Calu3 (cell line): Measurements from ENCODE around the gene STX4. TPM values are rescaled to one million over a fixed set of nuclear protein-coding genes. Genes with fewer than 3 reads are reported as not detected.

ENCODE experiments used
- BruUV-seq: library from RNA; stranded (reverse); fragments of 400-500 nt; replicated peaks from 2 replicates; lab custom pipeline; 2021; lab: Mats Ljungman, UMichigan
- CTCF ChIA-PET: fragments of 300-600 bp; sonication (Branson Sonifier 250); formaldehyde crosslinking; loops from one replicate; lab custom pipeline; 2022; ENCODE audit warnings: antibody characterized with exemption; lab: Charles Lee
- DNase-seq: peaks from one replicate; pipeline ENCODE4 v3.0.0; 2022
- H3K27ac Mint-ChIP-seq: one replicate; pipeline ENCODE4 v1.8.0; 2022; ENCODE audit warnings: mixed read lengths; ENCODE audit not compliant: unreplicated experiment
- H3K27me3 Mint-ChIP-seq: one replicate; pipeline ENCODE4 v1.8.0; 2022; ENCODE audit warnings: mixed read lengths; ENCODE audit not compliant: unreplicated experiment
- H3K36me3 Mint-ChIP-seq: one replicate; pipeline ENCODE4 v1.8.0; 2022; ENCODE audit warnings: mild to moderate bottlenecking, moderate library complexity, mixed read lengths; ENCODE audit not compliant: insufficient read depth, unreplicated experiment
- H3K4me1 Mint-ChIP-seq: one replicate; pipeline ENCODE4 v1.8.0; 2022; ENCODE audit warnings: mild to moderate bottlenecking, low read depth, mixed read lengths; ENCODE audit not compliant: unreplicated experiment
- H3K4me3 Mint-ChIP-seq: one replicate; pipeline ENCODE4 v1.8.0; 2022; ENCODE audit warnings: mild to moderate bottlenecking, low read depth, moderate library complexity, mixed read lengths; ENCODE audit not compliant: unreplicated experiment
- H3K9me3 Mint-ChIP-seq: one replicate; pipeline ENCODE4 v1.8.0; 2022; ENCODE audit warnings: low read depth, mixed read lengths; ENCODE audit not compliant: unreplicated experiment
- CTCF ChIP-seq: fragments of 200-600 bp; IDR thresholded peaks from one replicate; pipeline ENCODE4 v1.8.0; 2022; ENCODE audit warnings: antibody characterized with exemption; ENCODE audit not compliant: unreplicated experiment
- intact Hi-C: fragments of 100-400 bp; cut with micrococcal nuclease; formaldehyde crosslinking; loops from one replicate; pipeline ENCODE4 v1.10.0; 2022; ENCODE audit not compliant: unreplicated experiment
- total RNA-seq: library from RNA; stranded (reverse); gene quantifications from 2 replicates; pipeline ENCODE4 v1.2.3, GENCODE V29; 2022

Gene STX4
- total RNA-seq, 1 experiment from 2014 or later, result 100 TPM

GRCh38 chr16:31004658-31005057, 28.7 kb upstream of the STX4 start:
- DNase-seq, result no peak
- BruUV-seq, result no TSS peak
- CTCF ChIA-PET, result interaction anchor here (0.6 kb wide), 1 partner anchor 856 kb away, joined by 3 read pairs; no protein-coding TSS in a partner anchor
- Mint-ChIP-seq H3K9me3 (no peaks in the 10 kb centered on the region), H3K4me3 (no peak overlapping the region), H3K4me1 (peaks cover 13% of the 10 kb centered on the region), H3K36me3 (peaks cover 4% of the 10 kb centered on the region), H3K27ac (no peak overlapping the region), H3K27me3 (peaks cover 87% of the 10 kb centered on the region)
- intact Hi-C loops, result no loop called here
- TF ChIP-seq CTCF, result no peak

GRCh38 chr16:31005350-31006085, 27.8 kb upstream of the STX4 start:
- H3K27me3 Mint-ChIP-seq, result peaks cover 96% of the 10 kb centered on the region
- CTCF ChIA-PET, result interaction anchor here (0.6 kb wide), 1 partner anchor 857 kb away, joined by 3 read pairs; no protein-coding TSS in a partner anchor
- no peak overlapping the region for H3K4me3 Mint-ChIP-seq
- intact Hi-C loops, result no loop called here
- peaks cover 4% of the 10 kb centered on the region for H3K36me3 Mint-ChIP-seq
- peaks cover 13% of the 10 kb centered on the region for H3K4me1 Mint-ChIP-seq
- BruUV-seq, result no TSS peak
- H3K27ac Mint-ChIP-seq, result no peak overlapping the region
- no peak for DNase-seq
- H3K9me3 Mint-ChIP-seq, result no peaks in the 10 kb centered on the region
- no peak for TF ChIP-seq CTCF

GRCh38 chr16:31006086-31006385, 27.3 kb upstream of the STX4 start:
- DNase-seq, result no peak
- H3K4me3 Mint-ChIP-seq, result no peak overlapping the region
- peaks cover 96% of the 10 kb centered on the region for H3K27me3 Mint-ChIP-seq
- no TSS peak for BruUV-seq
- intact Hi-C loops, result no loop called here
- H3K27ac Mint-ChIP-seq, result no peak overlapping the region
- peaks cover 13% of the 10 kb centered on the region for H3K4me1 Mint-ChIP-seq
- no peak for TF ChIP-seq CTCF
- H3K9me3 Mint-ChIP-seq, result no peaks in the 10 kb centered on the region
- CTCF ChIA-PET, result no interaction called here
- H3K36me3 Mint-ChIP-seq, result peaks cover 4% of the 10 kb centered on the region

- Mint-ChIP-seq H3K27me3 (peaks cover 96% of the 10 kb centered on the region), H3K27ac (no peak overlapping the region)
Measured at GRCh38 chr16:31006589-31006988, 26.8 kb upstream of the STX4 start.

More at GRCh38 chr16:31006589-31006988, 26.8 kb upstream of the STX4 start:
- Mint-ChIP-seq H3K36me3 (peaks cover 4% of the 10 kb centered on the region), H3K9me3 (no peaks in the 10 kb centered on the region), H3K4me1 (peaks cover 13% of the 10 kb centered on the region), H3K4me3 (no peak overlapping the region)
- TF ChIP-seq CTCF, result no peak
- BruUV-seq, result no TSS peak
- DNase-seq, result no peak
- intact Hi-C loops, result no loop called here
- CTCF ChIA-PET, result interaction anchor here (0.6 kb wide), 1 partner anchor 46 kb away, joined by 3 read pairs; no protein-coding TSS in a partner anchor
